HTERT RPE-1 (cell line): ENCODE measurements around the gene AP5Z1.

Source experiments
- in situ Hi-C: fragments of 300-500 bp; cut with MboI; formaldehyde crosslinking; loops from 4 replicates; pipeline ENCODE4 v1.14.3; 2020; ENCODE audit warnings: low sequenced_read_pairs

AP5Z1 gene

GRCh38 chr7:4765776-4766490 is 9.5 kb upstream of the AP5Z1 start:
- in situ Hi-C loops: no loop called here

GRCh38 chr7:4766666-4767519 is 8.5 kb upstream of the AP5Z1 start:
- in situ Hi-C loops: no loop called here

GRCh38 chr7:4768597-4769569 is 6.5 kb upstream of the AP5Z1 start:
- in situ Hi-C loops: no loop called here

DNA sequence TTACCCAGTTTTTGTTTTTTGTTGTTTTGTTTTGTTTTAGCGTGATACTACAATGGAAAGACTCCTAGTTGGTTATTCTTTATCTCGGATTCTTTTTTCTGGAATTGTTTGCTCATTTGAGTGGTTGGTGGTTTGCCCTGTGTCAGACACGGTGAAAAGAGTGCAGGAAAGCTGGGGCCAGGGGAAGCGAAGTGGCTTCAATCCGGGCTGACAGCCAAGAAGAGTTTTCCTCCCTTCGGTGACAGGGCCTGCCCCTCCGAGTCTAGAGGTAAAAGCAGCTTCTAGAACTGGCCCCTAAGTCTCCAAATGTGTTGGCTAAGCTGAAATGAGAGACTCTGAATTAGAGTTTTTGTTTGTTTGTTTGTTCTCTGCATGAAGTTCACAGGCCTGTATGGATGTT is 5.7 kb upstream of the AP5Z1 start:
- in situ Hi-C loops: no loop called here

DNA sequence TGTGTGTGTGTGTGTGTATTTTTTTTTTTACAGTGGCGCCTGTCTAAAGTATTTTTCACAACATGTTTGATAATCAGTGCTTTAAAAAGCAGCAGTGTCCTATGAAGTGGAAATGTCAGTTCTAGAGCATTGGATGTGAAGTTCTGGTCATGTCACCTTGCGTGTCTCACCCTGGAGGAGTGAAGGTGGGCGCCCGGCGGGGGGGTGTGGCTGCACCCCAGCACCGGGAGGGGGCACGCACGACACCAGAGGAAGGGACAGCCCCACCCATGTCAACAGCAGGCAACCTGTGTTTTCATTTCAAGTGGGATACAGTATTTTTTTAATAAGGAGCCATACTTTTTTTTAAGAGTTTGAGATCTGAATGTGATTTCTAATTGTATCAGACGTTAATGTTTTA is 4.5 kb upstream of the AP5Z1 start:
- in situ Hi-C loops: no loop called here

DNA sequence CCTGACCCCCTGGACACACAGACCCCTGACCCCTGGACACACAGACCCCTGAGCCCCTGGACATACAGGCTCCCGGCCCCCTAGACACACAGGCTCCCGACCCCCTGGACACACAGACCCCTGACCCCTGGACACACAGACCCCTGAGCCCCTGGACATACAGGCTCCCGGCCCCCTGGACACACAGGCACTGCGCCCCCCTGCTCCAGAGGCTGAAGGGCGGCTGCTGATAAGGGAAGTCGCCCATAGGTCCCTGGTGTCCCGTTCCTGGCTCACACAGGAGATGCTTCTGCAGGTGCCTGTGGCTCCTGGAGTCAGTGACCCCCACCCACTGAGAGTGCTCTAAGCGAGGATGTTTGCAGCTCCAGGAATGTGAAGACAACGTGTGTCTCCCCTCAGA is 3.7 kb upstream of the AP5Z1 start:
- in situ Hi-C loops: no loop called here

DNA sequence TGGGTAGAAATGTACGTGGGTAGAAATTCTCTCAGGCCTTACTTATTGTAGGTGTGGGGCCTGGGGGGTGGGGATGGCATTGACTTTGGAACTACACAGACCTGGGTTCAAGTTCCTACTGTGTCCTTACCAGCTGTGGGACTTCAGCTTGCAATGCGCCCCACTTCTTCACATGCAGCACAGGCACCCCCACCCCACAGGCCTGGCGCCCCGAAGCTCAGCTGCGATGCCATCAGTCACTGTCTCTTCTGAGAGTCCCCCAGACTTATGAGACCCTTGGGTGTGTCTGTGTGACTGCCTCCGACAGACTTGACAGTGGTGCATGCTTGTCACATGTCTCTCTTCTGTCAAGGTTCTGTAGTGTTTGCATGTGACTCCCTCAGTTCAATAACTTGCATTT is 3.1 kb upstream of the AP5Z1 start:
- in situ Hi-C loops: no loop called here

DNA sequence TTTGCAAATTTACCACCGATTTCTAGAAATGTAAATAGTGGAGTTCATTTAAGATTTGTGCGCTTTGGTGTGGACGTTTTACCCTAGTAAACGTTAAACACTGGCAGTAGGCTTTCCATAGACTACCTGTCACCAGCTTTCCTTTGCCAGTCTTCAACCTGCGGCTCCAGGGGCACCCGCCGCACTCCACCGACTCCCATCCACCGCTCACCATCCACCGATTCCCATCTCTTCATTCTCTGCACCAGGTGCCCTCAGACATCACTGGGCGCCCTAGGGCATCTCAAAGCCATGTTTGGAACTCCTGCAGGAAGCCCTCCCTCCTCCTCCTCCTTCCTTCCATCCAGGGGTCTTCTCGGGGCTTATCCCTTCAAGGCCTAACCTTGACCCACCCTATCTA is 1.4 kb upstream of the AP5Z1 start:
- in situ Hi-C loops: no loop called here

DNA sequence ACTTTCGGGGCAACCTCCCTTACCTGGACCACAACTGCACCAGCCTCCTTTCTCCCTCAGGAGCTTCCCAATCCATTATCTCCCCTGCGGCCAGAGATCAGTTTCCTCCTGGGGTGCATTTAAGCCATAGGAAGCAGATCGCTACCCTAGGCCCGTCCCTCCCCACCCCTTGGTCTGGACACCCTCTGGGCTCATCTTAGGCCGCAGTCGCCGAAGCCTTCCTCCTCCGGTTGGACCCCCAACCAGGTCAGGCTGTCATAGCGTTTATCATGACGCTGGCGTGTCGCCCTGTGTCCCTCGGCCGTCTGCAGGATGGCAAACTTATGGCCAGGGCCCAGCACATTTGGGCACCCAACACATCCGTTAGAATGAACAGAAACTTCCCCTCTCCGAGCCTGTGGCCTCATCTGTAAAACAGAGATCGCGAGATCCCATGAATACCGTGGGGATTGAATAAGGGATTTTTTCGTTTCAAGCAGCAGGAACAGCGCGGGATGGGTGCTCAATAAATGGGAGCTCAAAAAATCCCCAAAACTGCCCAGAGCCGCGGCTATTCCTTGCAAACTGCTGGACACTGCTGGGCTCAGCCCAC is 669 bp upstream of the AP5Z1 start:
- in situ Hi-C loops: no loop called here

GRCh38 chr7:4775848-4776623 is 613 bp downstream of the AP5Z1 start:
- in situ Hi-C loops: no loop called here

DNA sequence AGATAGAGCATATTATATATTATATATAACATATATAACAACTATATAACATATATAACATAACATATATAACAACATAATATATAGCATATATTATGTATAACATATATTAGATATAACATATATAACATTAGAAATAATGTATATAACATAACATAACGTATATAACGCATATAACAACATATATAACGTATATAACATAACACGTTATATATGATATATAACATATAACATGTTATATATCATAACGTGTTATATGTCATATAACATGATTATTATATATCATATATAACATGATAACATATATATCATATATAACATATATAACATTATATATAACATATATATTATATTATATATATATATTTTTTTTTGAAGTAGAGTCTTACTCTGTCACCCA is 3.7 kb downstream of the AP5Z1 start:
- in situ Hi-C loops: no loop called here

- in situ Hi-C loops: no loop called here
These were observed 6.1 kb downstream of the AP5Z1 start for GRCh38 chr7:4781366-4782069.

- in situ Hi-C loops: no loop called here
These were observed 7.2 kb downstream of the AP5Z1 start for GRCh38 chr7:4782333-4783291.

- in situ Hi-C loops: no loop called here
These were observed 7.8 kb downstream of the AP5Z1 start for GRCh38 chr7:4783292-4783652.

- in situ Hi-C loops: no loop called here
These were observed 8.4 kb downstream of the AP5Z1 start for GRCh38 chr7:4783762-4784351.

DNA sequence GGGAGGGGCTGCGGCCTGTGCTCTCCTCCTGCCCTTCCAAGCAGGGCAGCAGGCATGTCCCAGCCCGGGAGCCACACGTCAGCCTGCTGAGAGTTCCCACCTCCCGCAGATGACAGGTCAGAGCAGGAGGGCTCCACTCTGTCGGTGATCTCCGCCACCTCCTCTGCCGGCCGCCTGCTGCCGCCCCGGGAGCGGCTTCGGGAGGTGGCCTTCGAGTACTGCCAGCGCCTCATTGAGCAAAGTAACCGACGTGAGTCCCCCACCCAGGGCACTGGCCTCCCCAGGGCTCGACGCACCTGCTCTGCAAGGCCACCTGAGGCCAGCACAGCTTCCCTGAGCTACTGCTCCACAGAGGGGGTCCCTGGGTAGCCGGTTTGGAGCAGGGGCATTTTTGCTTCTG is 9.4 kb downstream of the AP5Z1 start:
- in situ Hi-C loops: no loop called here

- in situ Hi-C loops: no loop called here
These were observed 9.9 kb downstream of the AP5Z1 start for GRCh38 chr7:4785371-4785770.

DNA sequence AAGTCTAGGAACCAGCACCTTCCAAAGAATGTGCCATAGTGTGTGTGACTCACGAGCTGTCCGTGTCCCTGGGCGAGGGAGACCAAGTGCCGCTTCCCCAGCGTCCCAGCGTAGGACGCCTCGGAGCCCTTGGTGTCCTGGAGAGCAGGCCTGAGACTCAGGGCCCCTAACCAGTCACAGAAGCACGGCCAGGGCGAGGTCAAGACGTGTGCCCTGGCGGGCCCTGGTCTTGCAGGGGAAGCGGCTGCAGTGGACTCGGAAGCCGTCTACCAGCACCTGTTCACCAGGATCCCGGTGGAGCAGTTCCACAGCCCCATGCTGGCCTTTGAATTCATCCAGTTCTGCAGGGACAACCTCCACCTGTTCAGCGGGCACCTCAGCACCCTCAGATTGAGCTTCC is 10.6 kb downstream of the AP5Z1 start:
- in situ Hi-C loops: no loop called here
